ENCODE data around the gene KCTD6.

DNA sequence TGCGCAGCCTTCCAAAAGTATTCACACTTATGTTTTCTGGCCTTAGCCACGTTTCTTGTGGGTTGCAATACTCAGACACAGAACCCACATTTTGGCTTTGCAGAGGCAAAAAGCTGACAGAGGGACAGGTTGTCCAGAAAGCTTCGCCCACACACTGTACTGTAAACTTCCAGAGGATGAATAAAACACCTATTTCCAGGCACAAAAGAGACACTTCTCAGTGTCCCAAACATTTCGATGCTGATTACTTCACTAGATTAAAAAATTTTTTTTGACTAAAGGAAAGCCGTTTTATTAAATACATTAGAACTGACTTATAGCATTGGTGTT, 28.0 kb upstream of the KCTD6 start:
- TF ChIP-seq POLR2AphosphoS5 (IDR thresholded peaks at IDR 0.05; ENCODE audit: low read depth, low read length) (no peak), SIX5 (IDR thresholded peaks at IDR 0.05; ENCODE audit: low read depth, low read length) (no peak), TBP (IDR thresholded peaks at IDR 0.05; ENCODE audit: low read depth, low read length) (no peak), CTCF (IDR thresholded peaks at IDR 0.05; ENCODE audit: control extremely low read depth in 1 of 3, insufficient read depth in 1 of 3, low read depth in 1 of 3, low read length in 3 of 3) (no peak), POLR2A (IDR thresholded peaks at IDR 0.05; ENCODE audit: control extremely low read depth in 1 of 2, low read depth in 2 of 2, low read length in 2 of 2) (no peak), CREB1 (IDR thresholded peaks at IDR 0.05) (no peak), RXRA (IDR thresholded peaks at IDR 0.05; ENCODE audit: insufficient read depth, low read depth, low read length) (no peak), ASH2L (IDR thresholded peaks at IDR 0.05; ENCODE audit: low read length) (no peak)
- TF ChIP-seq, protein P1, sequence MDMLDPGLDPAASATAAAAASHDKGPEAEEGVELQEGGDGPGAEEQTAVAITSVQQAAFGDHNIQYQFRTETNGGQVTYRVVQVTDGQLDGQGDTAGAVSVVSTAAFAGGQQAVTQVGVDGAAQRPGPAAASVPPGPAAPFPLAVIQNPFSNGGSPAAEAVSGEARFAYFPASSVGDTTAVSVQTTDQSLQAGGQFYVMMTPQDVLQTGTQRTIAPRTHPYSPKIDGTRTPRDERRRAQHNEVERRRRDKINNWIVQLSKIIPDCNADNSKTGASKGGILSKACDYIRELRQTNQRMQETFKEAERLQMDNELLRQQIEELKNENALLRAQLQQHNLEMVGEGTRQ (IDR thresholded peaks at IDR 0.05; ENCODE audit: low read length): no peak
